BLaER1 treated with 17β-estradiol and CSF1 and Interleukin-3, amounts not matched to agents 10 nM and 100 nM (cell line): ENCODE measurements around the gene CHADL.
A peak's percentile ranks its signal among the peaks of the same experiment; 100 is the strongest.
"Not testable (repeated sequence)": the region's sequence is repeated elsewhere in the genome, so short reads cannot be mapped to it uniquely, and the experiment has no call there.

ENCODE experiments used
- H3K27ac ChIP-seq, 11 experiments: shearing (Covaris generic); formaldehyde crosslinking; 2 replicates each; pipeline ENCODE4 v1.8.1; 2022
- H3K27me3 ChIP-seq, 11 experiments: shearing (Covaris generic); formaldehyde crosslinking; 2 replicates each; pipeline ENCODE4 v1.8.1; 2022
- H3K36me3 ChIP-seq, 11 experiments: shearing (Covaris generic); formaldehyde crosslinking; 2 replicates each; pipeline ENCODE4 v1.8.1; 2022
- H3K4me1 ChIP-seq, 10 experiments: shearing (Covaris generic); formaldehyde crosslinking; 2 replicates each; pipeline ENCODE4 v1.8.1; 2022
- H3K4me2 ChIP-seq, 11 experiments: shearing (Covaris generic); formaldehyde crosslinking; 2 replicates each; pipeline ENCODE4 v1.8.1; 2022
- H3K4me3 ChIP-seq, 10 experiments: shearing (Covaris generic); formaldehyde crosslinking; 2 replicates each; pipeline ENCODE4 v1.8.1; 2022
- H3K9ac ChIP-seq, 11 experiments: shearing (Covaris generic); formaldehyde crosslinking; 2 replicates each; pipeline ENCODE4 v1.8.1; 2022
- H3K9me3 ChIP-seq, 11 experiments: shearing (Covaris generic); formaldehyde crosslinking; replicated peaks in 1 of 11; 2 replicates each; pipeline ENCODE4 v1.8.1; 2022
- H4K20me1 ChIP-seq, 11 experiments: shearing (Covaris generic); formaldehyde crosslinking; 2 replicates each; pipeline ENCODE4 v1.8.1; 2022
- Cebpa-rat ChIP-seq, 11 experiments: shearing (Covaris generic); IDR thresholded peaks; 2 replicates each; pipeline ENCODE4 v1.8.1; 2022

CHADL gene

GRCh38 chr22:41262250-41262765 lies 21.6 kb upstream of the CHADL start:
- no peak overlapping the region for H3K4me2 ChIP-seq
- H3K36me3 ChIP-seq = peaks cover 94 to 100% (median 98%) of the 10 kb centered on the region in 11 experiments
- no peak overlapping the region for H3K4me3 ChIP-seq
- H3K9me3 ChIP-seq = no peaks in the 10 kb centered on the region
- 0 out of 20 replicates have a peak, but pooled peaks cover 0 to 2% (median 0%) of the 10 kb centered on the region in 10 experiments for H3K4me1 ChIP-seq
- H3K27me3 ChIP-seq = no peaks in the 10 kb centered on the region
- peaks cover 0 to 98% (median 79%) of the 10 kb centered on the region in 11 experiments; a peak in 17 of 22 replicates for H4K20me1 ChIP-seq
- no peak for TF ChIP-seq Cebpa-rat (IDR thresholded peaks at IDR 0.05)
- no peak overlapping the region for H3K27ac ChIP-seq
- H3K9ac ChIP-seq = no peak overlapping the region

GRCh38 chr22:41261541-41262249 lies 21.0 kb upstream of the CHADL start:
- Histone ChIP-seq H3K27me3 (no peaks in the 10 kb centered on the region), H3K36me3 (peaks cover 95 to 100% (median 98%) of the 10 kb centered on the region in 11 experiments), H3K27ac (no peak overlapping the region), H3K4me2 (no peak overlapping the region), H3K4me1 (0 out of 20 replicates have a peak, but pooled peaks cover 0 to 7% (median 0%) of the 10 kb centered on the region in 10 experiments), H4K20me1 (peaks cover 0 to 98% (median 81%) of the 10 kb centered on the region in 11 experiments; a peak in 17 of 22 replicates), H3K9me3 (no peaks in the 10 kb centered on the region), H3K4me3 (no peak overlapping the region), H3K9ac (no peak overlapping the region)
- TF ChIP-seq Cebpa-rat (IDR thresholded peaks at IDR 0.05) = no peak

GRCh38 chr22:41260871-41261270 lies 20.1 kb upstream of the CHADL start:
- Histone ChIP-seq H3K4me2 (no peak overlapping the region), H4K20me1 (peaks cover 0 to 98% (median 82%) of the 10 kb centered on the region in 11 experiments; a peak in 17 of 22 replicates), H3K36me3 (peaks cover 97 to 100% (median 99%) of the 10 kb centered on the region in 11 experiments), H3K27ac (no peak overlapping the region), H3K27me3 (no peaks in the 10 kb centered on the region), H3K9me3 (no peaks in the 10 kb centered on the region), H3K9ac (no peak overlapping the region), H3K4me1 (0 out of 20 replicates have a peak, but pooled peaks cover 0 to 7% (median 0%) of the 10 kb centered on the region in 10 experiments), H3K4me3 (no peak overlapping the region)
- TF ChIP-seq Cebpa-rat (IDR thresholded peaks at IDR 0.05) = no peak

DNA sequence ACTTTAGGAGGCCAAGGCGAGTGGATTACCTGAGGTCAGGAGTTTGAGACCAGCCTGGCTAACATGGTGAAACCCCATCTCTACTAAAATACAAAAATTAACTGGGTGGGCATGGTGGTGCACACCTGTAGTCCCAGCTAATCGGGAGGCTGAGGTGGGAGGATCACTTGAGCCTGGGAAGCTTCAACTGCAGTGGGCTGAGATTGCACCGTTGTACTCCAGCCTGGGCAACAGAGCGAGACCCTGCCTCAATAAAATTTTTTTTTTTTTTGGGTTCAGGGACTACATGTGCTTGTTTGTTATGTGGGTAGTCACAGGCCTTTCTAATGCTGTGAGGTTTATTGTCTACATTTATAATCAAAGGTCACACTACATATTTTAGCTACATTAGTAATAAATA lies 19.0 kb upstream of the CHADL start:
- not testable (repeated sequence) for H3K4me2 ChIP-seq, H3K27me3 ChIP-seq, H3K4me3 ChIP-seq, H3K4me1 ChIP-seq, H3K9me3 ChIP-seq, H3K9ac ChIP-seq, H3K27ac ChIP-seq
- Histone ChIP-seq H3K36me3 (peaks cover 97 to 100% (median 99%) of the 10 kb centered on the region in 11 experiments), H4K20me1 (peaks cover 0 to 97% (median 72%) of the 10 kb centered on the region in 11 experiments; a peak in 16 of 22 replicates)

- Histone ChIP-seq H3K9me3 (no peaks in the 10 kb centered on the region), H3K4me1 (peaks cover 0 to 11% (median 0%) of the 10 kb centered on the region in 10 experiments; a peak in 5 of 20 replicates), H3K9ac (0 out of 22 replicates have a peak overlapping the region, but pooled peaks of 1 of the 11 experiments have one; percentile 8), H3K27ac (no peak overlapping the region), H4K20me1 (peaks cover 0 to 97% (median 62%) of the 10 kb centered on the region in 11 experiments; a peak in 16 of 22 replicates), H3K4me2 (no peak overlapping the region), H3K27me3 (no peaks in the 10 kb centered on the region), H3K36me3 (peaks cover 95 to 100% (median 98%) of the 10 kb centered on the region in 11 experiments), H3K4me3 (no peak overlapping the region)
- TF ChIP-seq Cebpa-rat (IDR thresholded peaks at IDR 0.05) = no peak
Observed at GRCh38 chr22:41257696-41258095, 17.0 kb upstream of the CHADL start.

GRCh38 chr22:41256254-41257253 lies 15.8 kb upstream of the CHADL start:
- Histone ChIP-seq H3K9ac (no peak overlapping the region), H3K9me3 (no peaks in the 10 kb centered on the region), H3K27ac (no peak overlapping the region), H3K4me3 (no peak overlapping the region), H4K20me1 (peaks cover 0 to 93% (median 56%) of the 10 kb centered on the region in 11 experiments; a peak in 16 of 22 replicates), H3K4me1 (peaks cover 0 to 11% (median 0%) of the 10 kb centered on the region in 10 experiments; a peak in 5 of 20 replicates), H3K4me2 (0 out of 22 replicates have a peak overlapping the region, but pooled peaks of 1 of the 11 experiments have one; percentile 7), H3K27me3 (no peaks in the 10 kb centered on the region), H3K36me3 (peaks cover 95 to 100% (median 98%) of the 10 kb centered on the region in 11 experiments)
- TF ChIP-seq Cebpa-rat (IDR thresholded peaks at IDR 0.05) = no peak

DNA sequence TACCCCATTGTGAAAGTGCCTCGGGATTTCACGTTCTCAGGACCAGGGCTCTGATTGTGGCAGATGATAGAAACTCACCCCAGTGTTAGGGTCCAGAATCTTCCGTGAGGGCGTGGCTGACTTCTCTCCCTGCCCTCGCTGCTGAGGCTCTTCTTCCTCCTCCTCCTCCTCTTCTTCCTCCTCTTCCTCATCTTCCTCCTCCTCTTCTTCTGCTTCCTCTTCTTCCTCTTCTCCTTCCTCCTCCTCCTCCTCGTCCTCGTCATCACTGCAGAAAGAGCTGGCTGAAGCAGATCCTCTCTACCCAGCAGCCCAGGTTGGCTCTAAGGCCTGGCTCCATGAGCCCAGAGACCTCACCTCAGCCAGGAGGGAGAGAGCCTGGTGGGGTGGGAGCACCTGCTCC lies 13.5 kb upstream of the CHADL start:
- 0 out of 22 replicates have a peak overlapping the region, but pooled peaks of 1 of the 11 experiments have one; percentile 6 for H3K27ac ChIP-seq
- H3K9me3 ChIP-seq = no peaks in the 10 kb centered on the region
- H3K4me1 ChIP-seq = peaks cover 0 to 11% (median 0%) of the 10 kb centered on the region in 10 experiments; a peak in 5 of 20 replicates
- no peaks in the 10 kb centered on the region for H3K27me3 ChIP-seq
- H4K20me1 ChIP-seq = peaks cover 0 to 93% (median 47%) of the 10 kb centered on the region in 11 experiments; a peak in 15 of 22 replicates
- H3K9ac ChIP-seq = no peak overlapping the region
- H3K4me3 ChIP-seq = no peak overlapping the region
- peak overlapping the region in 2 of 11 experiments; percentile 42 to 55; a peak in 3 of 22 replicates for H3K4me2 ChIP-seq
- H3K36me3 ChIP-seq = peaks cover 95 to 100% (median 98%) of the 10 kb centered on the region in 11 experiments
- no peak for TF ChIP-seq Cebpa-rat (IDR thresholded peaks at IDR 0.05)

DNA sequence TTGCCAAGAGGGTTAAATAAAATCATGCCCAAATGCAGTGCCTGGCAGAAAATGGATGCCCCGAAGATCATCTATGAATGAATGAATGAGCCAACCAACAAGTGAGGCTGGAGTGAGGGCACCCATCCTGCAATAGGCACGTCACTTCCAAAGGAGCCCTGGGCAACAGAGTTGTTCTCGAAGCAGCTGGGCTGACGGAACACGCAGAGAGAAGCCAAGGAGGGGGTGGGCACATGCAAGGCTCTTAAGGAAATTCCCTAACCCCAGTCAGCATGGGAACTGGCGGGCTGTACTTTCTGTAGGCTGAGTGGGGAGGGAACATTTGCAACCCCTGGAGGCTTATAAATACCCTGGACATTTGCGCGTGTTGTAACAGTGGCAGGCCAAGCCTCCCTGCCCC lies 11.6 kb upstream of the CHADL start:
- Histone ChIP-seq H3K4me2 (no peak overlapping the region), H3K36me3 (peaks cover 93 to 99% (median 98%) of the 10 kb centered on the region in 11 experiments), H3K27me3 (no peaks in the 10 kb centered on the region), H3K4me3 (no peak overlapping the region), H3K9me3 (no peaks in the 10 kb centered on the region), H3K4me1 (peaks cover 0 to 11% (median 0%) of the 10 kb centered on the region in 10 experiments; a peak in 5 of 20 replicates), H4K20me1 (peaks cover 0 to 94% (median 47%) of the 10 kb centered on the region in 11 experiments; a peak in 15 of 22 replicates), H3K27ac (no peak overlapping the region), H3K9ac (no peak overlapping the region)
- TF ChIP-seq Cebpa-rat (IDR thresholded peaks at IDR 0.05) = no peak
